Lung microvascular endothelial cell (primary cell): Measurements from ENCODE around the gene CPNE7. TPM values are rescaled to one million over a fixed set of nuclear protein-coding genes. Genes with fewer than 3 reads are reported as not detected.

ENCODE experiments used
- DNase-seq, 2 donors: peaks; one replicate each; pipeline versions ENCODE4 v3.0.0 to v3.0.0-alpha.2; 2010; ENCODE audit warnings: low read depth in 2 of 2
- total RNA-seq: library from RNA; depleted of rRNA; stranded (reverse); fragments of >200 nt; gene quantifications from 2 replicates; pipeline ENCODE4 v1.2.1, GENCODE V29; 2014

CPNE7 gene
- 1.2 and 3.5 TPM in 2 replicates for total RNA-seq

GRCh38 chr16:89575247-89576152 is at the start of gene CPNE7:
Gene CPNE7, plus strand, starts transcription at chr16:89575758. Its CDS starts 140 bp downstream, at chr16:89575898.
- DNase-seq: no peak

DNA sequence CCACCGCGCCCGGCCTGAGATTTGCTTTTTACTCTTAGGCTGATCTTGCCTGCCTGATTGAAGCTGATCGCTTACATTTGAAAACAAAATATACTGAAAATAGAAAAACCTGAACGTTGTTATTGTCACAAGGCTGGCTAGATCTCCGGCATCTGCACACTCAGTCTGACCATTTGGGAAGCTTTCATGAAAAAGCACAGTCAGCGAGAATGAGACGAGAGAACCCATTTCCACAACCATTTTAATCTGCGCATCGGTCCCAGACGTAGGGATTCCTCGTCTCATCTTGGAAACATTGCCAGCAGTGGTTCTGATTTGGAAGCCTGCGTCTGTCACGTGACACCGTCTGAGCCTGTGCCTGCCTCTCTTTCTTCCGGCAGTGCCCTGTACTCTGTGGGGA is 46.5 kb upstream of the CPNE7 start:
- no peak for DNase-seq

- no peak for DNase-seq
Measured at GRCh38 chr16:89530401-89531381, 44.9 kb upstream of the CPNE7 start.

DNA sequence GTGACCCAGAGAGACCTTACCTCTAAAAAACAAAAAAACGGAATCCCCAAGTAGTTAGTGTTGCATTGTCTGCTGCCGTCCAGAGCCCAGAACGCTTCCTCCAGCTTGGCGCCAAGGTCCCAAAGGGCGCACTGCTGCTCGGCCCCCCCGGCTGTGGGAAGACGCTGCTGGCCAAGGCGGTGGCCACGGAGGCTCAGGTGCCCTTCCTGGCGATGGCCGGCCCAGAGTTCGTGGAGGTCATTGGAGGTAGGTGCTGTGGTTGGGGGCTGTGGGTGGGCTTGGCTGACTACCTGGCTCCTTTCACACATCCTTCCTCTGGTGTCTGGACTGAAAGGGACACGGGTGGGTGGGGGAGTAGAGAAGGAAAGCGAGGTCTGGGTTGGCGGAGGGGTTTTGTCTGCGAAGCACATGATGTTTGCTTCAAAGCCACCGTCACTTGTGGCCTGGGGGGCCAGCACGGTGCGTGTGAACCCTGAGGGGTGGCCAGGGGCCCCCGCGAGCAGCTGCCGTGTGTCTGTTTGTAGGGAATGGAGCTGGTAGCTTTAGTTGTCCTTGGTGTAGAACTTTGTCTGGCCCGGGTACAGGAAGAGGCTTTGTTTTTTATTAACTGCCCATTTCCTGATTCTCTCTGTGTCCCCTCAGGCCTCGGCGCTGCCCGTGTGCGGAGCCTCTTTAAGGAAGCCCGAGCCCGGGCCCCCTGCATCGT is 43.6 kb upstream of the CPNE7 start:
- DNase-seq: peak; percentile 22 to 41

DNA sequence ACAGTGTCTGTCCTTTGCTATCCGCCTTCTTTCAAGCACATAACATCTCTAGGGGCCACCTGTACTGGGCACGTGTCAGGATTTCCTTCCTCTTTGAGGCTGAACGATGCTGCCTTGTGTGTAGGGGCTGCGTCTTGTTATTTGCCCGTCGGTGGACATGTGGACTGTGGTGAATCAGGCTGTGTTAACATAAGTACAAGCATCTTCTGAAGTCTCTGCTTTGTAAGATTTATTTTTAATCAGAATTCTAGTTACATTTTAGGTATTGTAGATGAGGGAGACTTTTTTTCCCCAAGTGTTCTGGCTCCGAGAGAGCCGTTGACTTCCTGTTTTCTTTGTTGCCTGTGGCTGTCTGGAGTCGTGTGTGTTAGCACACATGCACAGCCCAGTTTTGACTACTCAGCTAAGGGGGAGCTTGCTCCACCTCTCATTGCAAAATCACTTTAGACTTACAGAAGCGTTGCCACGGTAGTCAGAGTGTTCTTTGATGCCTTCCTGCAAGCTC is 41.3 kb upstream of the CPNE7 start:
- DNase-seq: peak; percentile 34 to 51

DNA sequence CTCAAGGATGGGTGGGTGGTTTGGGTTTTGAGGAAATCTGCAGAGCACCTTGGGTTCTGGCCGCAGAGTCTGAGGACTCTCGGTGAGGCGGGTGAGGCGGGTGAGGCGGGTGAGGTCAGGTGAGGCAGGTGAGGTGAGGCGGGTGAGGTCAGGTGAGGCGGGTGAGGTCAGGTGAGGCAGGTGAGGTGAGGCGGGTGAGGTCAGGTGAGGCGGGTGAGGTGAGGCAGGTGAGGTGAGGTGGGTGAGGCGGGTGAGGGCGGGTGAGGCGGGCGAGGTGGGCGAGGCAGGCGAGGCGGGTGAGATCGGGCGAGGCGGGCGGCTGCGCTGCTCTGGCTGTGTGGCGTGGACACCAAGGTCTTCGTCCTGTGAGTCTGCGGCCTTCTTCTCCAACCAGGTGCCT is 39.2 kb upstream of the CPNE7 start:
- no peak for DNase-seq

DNA sequence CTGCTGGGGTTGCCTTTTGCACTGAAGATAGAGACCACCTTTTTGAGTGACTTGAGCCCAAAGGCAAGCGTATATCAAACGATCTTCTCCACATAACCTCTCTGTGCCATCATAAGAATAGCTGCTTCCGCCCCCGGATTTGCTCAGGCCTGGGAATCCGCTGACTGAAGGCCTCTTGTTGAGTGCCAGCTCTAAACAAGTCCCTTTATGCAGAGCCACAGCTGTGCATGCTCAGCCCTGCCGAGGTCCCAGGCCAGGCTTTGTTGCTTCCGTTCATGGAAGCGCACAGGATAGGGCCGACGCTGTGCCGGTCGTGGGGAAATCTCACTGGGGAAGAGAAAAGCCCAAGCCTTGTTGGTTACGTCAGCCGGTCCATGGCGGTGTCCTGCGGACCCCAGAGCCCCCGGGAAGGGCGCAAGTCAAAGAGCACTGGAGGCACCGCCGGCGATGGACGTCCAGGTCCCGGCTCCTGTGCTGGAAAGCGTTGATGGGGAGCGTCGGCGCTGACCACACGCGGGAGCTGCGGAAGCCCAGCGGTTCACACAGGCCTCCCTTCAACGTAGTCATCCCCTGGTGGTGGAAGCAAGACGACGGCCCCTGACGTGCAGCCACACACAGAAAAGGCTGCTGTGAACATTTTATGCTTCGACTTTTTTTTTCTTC is 38.5 kb upstream of the CPNE7 start:
- peak in 1 of 2 donors; percentile 36 for DNase-seq

DNA sequence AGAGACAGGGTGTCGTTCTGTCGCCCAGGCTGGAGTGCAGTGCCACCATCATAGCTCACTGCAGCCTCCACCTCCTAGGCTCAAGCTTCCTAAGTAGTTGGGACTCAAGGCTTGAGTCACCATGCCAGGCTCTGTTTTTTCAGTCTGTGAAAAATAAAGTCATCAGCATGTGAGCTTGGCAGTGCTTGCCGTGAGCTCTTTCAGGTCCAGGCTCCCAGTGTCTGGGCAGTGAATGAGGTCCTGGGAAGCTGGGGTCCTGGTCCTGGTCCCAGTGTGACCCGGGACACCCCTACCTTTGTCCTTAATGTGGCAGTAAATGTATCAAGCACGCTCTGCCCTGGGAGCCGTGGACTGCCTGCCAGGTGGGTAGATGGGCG is 38.0 kb upstream of the CPNE7 start:
- no peak for DNase-seq

- DNase-seq: no peak
Measured at GRCh38 chr16:89538286-89538685, 37.3 kb upstream of the CPNE7 start.

GRCh38 chr16:89540557-89540956 is 35.0 kb upstream of the CPNE7 start:
- no peak for DNase-seq

DNA sequence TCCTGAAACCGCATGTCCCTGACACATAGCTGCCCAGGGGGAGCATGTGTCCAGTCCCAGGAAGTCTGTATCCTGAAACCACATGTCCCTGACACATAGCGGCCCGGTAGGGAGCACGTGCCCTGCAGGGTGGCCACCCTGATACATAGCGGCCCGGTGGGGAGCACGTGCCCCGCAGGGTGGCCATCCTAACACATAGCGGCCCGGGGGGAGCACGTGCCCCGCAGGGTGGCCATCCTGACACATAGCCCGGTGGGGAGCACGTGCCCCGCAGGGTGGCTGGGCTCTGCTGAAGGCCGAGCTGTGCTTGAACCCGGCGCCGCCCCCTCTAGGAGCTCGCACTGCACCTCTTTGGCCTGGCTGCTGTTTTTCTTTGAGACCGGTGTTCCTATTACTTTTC is 33.8 kb upstream of the CPNE7 start:
- no peak for DNase-seq

- no peak for DNase-seq
Measured at GRCh38 chr16:89544113-89544512, 31.4 kb upstream of the CPNE7 start.

DNA sequence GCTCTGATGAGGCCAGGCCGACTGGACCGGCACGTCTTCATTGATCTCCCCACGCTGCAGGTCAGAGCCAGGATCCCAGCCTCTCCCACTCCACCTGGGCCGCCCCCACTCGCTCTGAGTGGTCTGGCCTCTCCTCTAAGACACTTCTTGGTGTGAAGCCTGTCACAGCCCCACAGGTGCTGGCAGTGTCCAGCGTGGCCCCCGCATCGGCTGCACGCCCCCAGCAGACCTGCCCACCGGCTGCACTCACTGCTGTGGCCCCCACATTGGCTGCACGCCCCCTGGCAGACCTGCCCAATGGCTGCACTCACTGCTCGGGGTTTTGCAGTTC is 30.9 kb upstream of the CPNE7 start:
- no peak for DNase-seq

DNA sequence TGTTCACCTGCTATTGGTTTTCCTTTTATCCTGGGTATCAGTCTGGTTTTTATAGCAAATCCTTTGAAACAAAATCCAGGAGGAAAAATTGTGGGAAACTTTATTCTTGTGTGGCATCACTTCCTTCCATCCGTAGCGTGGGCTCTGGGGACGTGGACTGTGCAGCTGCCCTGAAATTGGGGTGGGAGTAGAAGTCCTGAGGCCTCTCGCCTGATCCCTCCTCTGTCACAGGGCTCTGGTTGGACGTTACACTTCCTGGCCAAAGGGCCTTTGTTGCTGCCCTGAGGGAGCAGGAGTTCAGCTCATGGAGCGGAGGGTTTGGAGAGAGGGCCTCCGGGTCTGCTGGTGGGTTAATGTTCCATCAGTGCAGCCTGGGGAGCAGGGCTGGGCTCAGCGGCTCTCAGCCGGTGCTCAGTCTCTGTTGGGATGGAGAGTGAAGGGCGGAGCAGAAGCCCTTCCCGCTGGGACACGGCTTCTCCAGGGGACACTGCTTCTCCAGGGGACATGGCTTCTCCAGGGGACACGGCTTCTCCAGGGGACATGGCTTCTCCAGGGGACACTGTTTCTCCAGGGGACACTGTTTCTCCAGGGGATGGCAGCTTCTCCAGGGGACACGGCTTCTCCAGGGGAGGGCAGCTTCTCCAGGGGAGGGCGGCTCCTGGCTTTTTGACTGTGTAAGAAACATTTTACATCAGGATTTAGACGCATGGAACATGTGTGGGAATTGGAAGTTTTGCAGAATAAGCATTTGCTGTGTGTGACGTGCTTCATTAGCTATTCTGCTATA is 30.3 kb upstream of the CPNE7 start:
- DNase-seq: no peak

DNA sequence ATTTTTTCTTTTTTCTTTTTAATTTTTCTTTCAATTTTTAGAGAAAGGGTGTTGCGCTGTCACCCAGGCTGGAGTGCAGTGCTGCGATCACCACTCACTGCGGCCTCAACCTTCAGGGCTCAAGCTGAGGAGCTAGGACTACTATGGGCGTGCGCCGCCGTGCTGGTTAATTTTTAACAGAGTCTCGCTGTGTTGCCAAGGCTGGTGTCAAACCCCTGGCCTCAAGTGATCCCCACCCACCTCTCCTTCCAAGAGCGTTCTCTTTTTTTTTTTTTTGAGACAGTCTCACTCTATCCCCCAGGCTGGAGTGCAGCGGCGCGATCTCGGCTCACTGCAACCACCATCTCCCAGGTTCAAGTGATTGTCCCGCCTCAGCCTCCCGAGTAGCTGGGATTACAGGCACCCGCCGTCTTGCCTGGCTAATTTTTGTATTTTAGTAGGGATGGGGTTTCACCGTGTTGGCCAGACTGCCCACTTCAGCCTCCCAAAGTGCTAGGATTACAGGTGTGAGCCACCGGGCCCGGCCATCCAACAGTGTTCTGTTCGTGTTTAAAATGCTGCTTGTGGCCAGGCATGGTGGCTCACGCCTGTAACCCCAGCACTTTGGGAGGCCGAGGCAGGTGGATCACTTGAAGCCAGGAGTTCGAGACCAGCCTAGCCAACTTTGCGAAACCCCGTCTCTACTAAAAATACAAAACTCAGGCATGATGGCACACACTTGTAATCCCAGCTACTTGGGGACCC is 29.6 kb upstream of the CPNE7 start:
- DNase-seq: no peak

DNA sequence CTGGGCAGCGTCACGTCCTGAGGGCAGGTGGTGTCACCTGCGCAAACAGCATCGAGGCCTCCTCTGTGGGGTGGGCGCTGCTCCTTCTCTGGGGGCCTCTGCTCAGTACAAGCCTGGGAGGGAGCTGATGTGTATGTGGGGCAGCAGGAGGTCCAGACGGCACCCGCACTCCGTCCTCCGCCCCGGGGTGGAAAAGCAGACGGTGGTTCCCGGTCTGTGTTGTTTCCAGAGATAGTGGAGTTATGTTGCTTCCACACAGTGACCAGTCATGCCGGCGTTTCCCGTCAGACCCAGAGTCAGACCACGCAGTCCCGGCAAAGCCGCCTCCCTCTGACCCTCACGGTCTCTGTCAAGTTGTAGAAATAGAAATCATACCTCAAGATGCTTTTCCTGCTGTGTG is 28.8 kb upstream of the CPNE7 start:
- no peak for DNase-seq

DNA sequence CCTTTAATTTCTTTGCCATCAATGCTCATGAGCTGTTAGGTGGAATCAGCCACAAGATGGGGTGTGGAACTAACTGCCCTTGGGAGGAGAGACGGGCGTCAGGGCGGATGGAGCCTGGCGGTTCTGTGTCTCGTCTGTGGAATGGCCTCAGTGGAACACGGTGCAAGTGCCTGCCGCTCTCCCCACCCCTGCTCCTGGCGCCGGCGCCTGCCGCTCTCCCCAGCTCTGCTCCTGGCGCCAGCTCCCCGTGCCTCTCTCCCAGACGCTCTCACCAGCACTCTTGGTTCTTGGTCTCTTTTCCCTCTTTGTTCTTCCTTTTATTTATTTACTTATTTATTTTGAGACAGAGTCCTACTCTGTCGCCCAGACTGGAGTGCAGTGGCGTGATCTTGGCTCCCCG is 28.3 kb upstream of the CPNE7 start:
- DNase-seq: no peak

DNA sequence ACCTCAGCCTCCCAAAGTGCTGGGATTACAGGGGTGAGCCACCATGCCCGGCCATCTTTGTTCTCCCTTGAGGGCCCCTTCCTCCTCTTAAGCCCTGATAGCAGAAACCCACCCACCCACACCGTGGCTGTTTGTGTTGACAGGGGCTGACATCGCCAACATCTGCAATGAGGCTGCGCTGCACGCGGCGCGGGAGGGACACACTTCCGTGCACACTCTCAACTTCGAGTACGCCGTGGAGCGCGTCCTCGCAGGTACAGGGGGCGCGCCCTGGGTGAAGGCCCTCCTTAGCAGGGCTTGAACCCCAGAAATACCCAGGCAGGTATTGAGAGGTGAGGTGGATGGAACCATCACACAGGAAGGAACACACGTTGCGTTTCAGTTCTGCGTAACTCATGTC is 27.7 kb upstream of the CPNE7 start:
- no peak for DNase-seq

GRCh38 chr16:89548344-89549006 is 27.1 kb upstream of the CPNE7 start:
- DNase-seq: no peak
